Ishikawa (cell line): ENCODE results near the gene ATP2A3.

Experiments
- CEBPB ChIP-seq: IDR thresholded peaks from 2 replicates; pipeline ENCODE4 v1.6.1; 2012
- CREB1 ChIP-seq: IDR thresholded peaks from 2 replicates; pipeline ENCODE4 v1.6.1; 2012; ENCODE audit warnings: low read depth
- EGR1 ChIP-seq: IDR thresholded peaks from 2 replicates; pipeline ENCODE4 v1.6.1; 2012
- EP300 ChIP-seq: IDR thresholded peaks from 2 replicates; pipeline ENCODE4 v1.6.1; 2012; ENCODE audit warnings: borderline replicate concordance
- FOXM1 ChIP-seq: IDR thresholded peaks from 2 replicates; pipeline ENCODE4 v1.6.1; 2012; ENCODE audit warnings: low read depth, borderline replicate concordance
- NFIC ChIP-seq: IDR thresholded peaks from 2 replicates; pipeline ENCODE4 v1.6.1; 2012
- RAD21 ChIP-seq: IDR thresholded peaks from 2 replicates; pipeline ENCODE4 v1.6.1; 2012; ENCODE audit warnings: low read depth
- REST ChIP-seq: IDR thresholded peaks from 2 replicates; pipeline ENCODE4 v1.6.1; 2012; ENCODE audit warnings: low read depth, mild to moderate bottlenecking
- TAF1 ChIP-seq: IDR thresholded peaks from 2 replicates; pipeline ENCODE4 v1.6.1; 2012; ENCODE audit warnings: low read depth, mild to moderate bottlenecking
- TCF12 ChIP-seq: IDR thresholded peaks from 2 replicates; pipeline ENCODE4 v1.6.1; 2012; ENCODE audit warnings: low read depth
- TEAD4 ChIP-seq: IDR thresholded peaks from 2 replicates; pipeline ENCODE4 v1.6.1; 2012
- YY1 ChIP-seq: IDR thresholded peaks from 2 replicates; pipeline ENCODE4 v1.6.1; 2012; ENCODE audit warnings: low read depth
- ZBTB7A ChIP-seq: IDR thresholded peaks from 2 replicates; pipeline ENCODE4 v1.6.1; 2012; ENCODE audit warnings: low read depth
- TF ChIP-seq, protein P1 (sequence below): IDR thresholded peaks from 2 replicates; pipeline ENCODE4 v1.6.1; 2012
- TF ChIP-seq, protein P2 (sequence below): IDR thresholded peaks from 2 replicates; pipeline ENCODE4 v1.6.1; 2012

The ATP2A3 gene

GRCh38 chr17:3879591-3880417 lies 84.4 kb downstream of the ATP2A3 start:
- TF ChIP-seq TEAD4 (no peak), REST (no peak), CEBPB (no peak), TCF12 (no peak), ZBTB7A (no peak), CREB1 (no peak), TAF1 (no peak), RAD21 (no peak), FOXM1 (no peak), YY1 (no peak), EGR1 (no peak), EP300 (no peak), NFIC (no peak)
- TF ChIP-seq, protein P1, sequence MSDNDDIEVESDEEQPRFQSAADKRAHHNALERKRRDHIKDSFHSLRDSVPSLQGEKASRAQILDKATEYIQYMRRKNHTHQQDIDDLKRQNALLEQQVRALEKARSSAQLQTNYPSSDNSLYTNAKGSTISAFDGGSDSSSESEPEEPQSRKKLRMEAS, result no peak
- TF ChIP-seq, protein P2, sequence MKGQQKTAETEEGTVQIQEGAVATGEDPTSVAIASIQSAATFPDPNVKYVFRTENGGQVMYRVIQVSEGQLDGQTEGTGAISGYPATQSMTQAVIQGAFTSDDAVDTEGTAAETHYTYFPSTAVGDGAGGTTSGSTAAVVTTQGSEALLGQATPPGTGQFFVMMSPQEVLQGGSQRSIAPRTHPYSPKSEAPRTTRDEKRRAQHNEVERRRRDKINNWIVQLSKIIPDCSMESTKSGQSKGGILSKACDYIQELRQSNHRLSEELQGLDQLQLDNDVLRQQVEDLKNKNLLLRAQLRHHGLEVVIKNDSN, result no peak

GRCh38 chr17:3879186-3879585 lies 85.1 kb downstream of the ATP2A3 start:
- TF ChIP-seq REST, result no peak
- no peak for TF ChIP-seq CREB1
- TF ChIP-seq, protein P2, result no peak
- TF ChIP-seq EP300, result no peak
- no peak for TF ChIP-seq RAD21
- TF ChIP-seq YY1, result no peak
- TF ChIP-seq ZBTB7A, result no peak

DNA sequence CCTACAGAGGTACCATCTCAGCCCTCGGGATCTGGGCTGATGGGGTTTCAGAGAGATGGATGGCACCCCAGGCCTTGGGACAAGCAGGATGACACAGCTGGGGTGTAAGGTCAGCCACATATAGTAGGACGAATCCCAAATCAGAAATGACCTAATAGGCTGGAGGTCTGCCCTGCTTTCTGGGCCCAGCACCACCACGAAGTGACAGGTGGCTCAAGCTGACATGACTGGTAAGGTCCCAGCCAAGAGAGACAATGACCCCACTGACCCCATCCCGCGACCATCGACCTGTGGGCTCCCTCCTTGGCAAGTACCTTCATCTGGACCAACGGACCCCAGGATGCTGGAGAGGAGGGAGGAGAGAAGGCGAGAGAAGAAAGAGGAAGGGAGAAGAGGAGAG lies 87.0 kb downstream of the ATP2A3 start:
- TF ChIP-seq EP300, result no peak

DNA sequence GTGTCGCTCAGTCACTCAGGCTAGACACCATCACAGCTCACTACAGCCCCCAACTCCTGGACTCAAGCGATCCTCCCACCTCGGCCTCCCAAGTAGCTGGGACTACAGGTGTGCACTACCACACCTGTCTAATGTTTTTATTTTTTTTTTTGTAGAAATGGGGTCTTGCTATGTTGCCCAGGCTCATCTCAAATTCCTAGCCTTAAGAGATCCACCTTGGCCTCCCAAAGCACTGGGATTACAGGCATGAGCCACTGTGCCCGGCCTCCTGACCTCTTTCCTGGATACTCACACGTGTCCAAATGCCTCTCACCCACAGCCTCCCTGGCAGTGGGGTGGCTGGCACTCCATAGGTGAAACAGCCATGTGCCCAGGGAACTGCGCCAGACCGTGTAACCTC lies 88.9 kb downstream of the ATP2A3 start:
- no peak for TF ChIP-seq EGR1
- no peak for TF ChIP-seq TAF1
- no peak for TF ChIP-seq CEBPB
